Gastroesophageal sphincter (tissue), 4 donors: ENCODE data around the gene SLC19A3. TPM values are rescaled to one million over a fixed set of nuclear protein-coding genes. Genes with fewer than 3 reads are reported as not detected.
"Not testable (repeated sequence)": the region's sequence is repeated elsewhere in the genome, so short reads cannot be mapped to it uniquely, and the experiment has no call there.

Experiments used
- ATAC-seq: fragments of 150-250 bp; one replicate; pipeline ENCODE4 v1.9.1; 2016; ENCODE audit warnings: mild to moderate bottlenecking, moderate library complexity
- H3K27ac ChIP-seq, 4 donors: fragments of 200-600 bp; sonication (generic) in 3 of 4; 1 replicate in 3 of 4; 2 replicates in 1 of 4; pipeline ENCODE4 v1.5.1; 2016 to 2019
- H3K27me3 ChIP-seq: fragments of 200-600 bp; sonication (generic); one replicate; pipeline ENCODE4 v1.5.1; 2019
- H3K36me3 ChIP-seq, 2 donors: fragments of 200-600 bp; sonication (generic); one replicate each; pipeline ENCODE4 v1.5.1; 2019; ENCODE audit warnings: control low read depth in 1 of 2
- H3K4me1 ChIP-seq, 3 donors: fragments of 200-600 bp; sonication (generic); 1 replicate in 2 of 3; 2 replicates in 1 of 3; pipeline ENCODE4 v1.5.1; 2016 to 2019; ENCODE audit warnings: control low read depth in 2 of 3
- H3K4me3 ChIP-seq, 2 donors: fragments of 200-600 bp; sonication (generic); one replicate each; pipeline ENCODE4 v1.5.1; 2019; ENCODE audit warnings: mild to moderate bottlenecking in 1 of 2, moderate library complexity in 1 of 2
- H3K9me3 ChIP-seq, 3 donors: fragments of 200-600 bp; sonication (generic); one replicate each; pipeline ENCODE4 v1.5.1; 2017 to 2019; ENCODE audit warnings: control low read depth in 2 of 3
- CTCF ChIP-seq, 4 experiments: fragments of 200-600 bp in 2 of 4; fragments of 450-650 bp in 2 of 4; sonication (generic) in 1 of 4; IDR thresholded peaks; one replicate each; pipeline ENCODE4 v1.5.1; 2017 to 2019; ENCODE audit warnings: antibody characterized with exemption in 4 of 4, mild to moderate bottlenecking in 2 of 4, moderate library complexity in 2 of 4
- EP300 ChIP-seq: sonication (generic); formaldehyde crosslinking; IDR thresholded peaks from one replicate; pipeline ENCODE4 v1.6.1; 2017; ENCODE audit warnings: antibody characterized with exemption, mild to moderate bottlenecking
- POLR2A ChIP-seq, 2 donors: fragments of 450-650 bp; IDR thresholded peaks; one replicate each; pipeline ENCODE4 v1.6.1; 2017; ENCODE audit warnings: antibody characterized with exemption in 2 of 2, mild to moderate bottlenecking in 2 of 2, moderate library complexity in 1 of 2
- POLR2AphosphoS5 ChIP-seq: sonication (generic); formaldehyde crosslinking; IDR thresholded peaks from one replicate; pipeline ENCODE4 v1.6.1; 2017; ENCODE audit warnings: antibody characterized with exemption
- WGBS, 2 donors: methylation state at CpG; one replicate each; pipeline ENCODE4 v1.1.5; 2018; ENCODE audit warnings: low coverage in 1 of 2; 5-methylcytosine and 5-hydroxymethylcytosine counted together
- total RNA-seq, 4 donors: library from RNA; depleted of rRNA; stranded (reverse); fragments of >200 nt; gene quantifications; one replicate each; pipeline ENCODE4 v1.1.0, GENCODE V29; 2016

SLC19A3 gene
- total RNA-seq, 4 donors from 2014 or later: 0.69 to 3.5 (median 1.8) TPM; not detected in 1

- no peak for ATAC-seq
- TF ChIP-seq POLR2A (IDR thresholded peaks at IDR 0.05): no peak
- TF ChIP-seq POLR2AphosphoS5: no peak
- no peak for TF ChIP-seq EP300
- no peak for TF ChIP-seq CTCF (IDR thresholded peaks at IDR 0.05)
Measured at GRCh38 chr2:227728035-227728434, 10.2 kb upstream of the SLC19A3 start, which contains the start of gene SCYGR7. SCYGR7 (plus strand) TSS chr2:227728335; CDS start chr2:227728335, 0 bp downstream.

GRCh38 chr2:227724394-227725039 lies 6.7 kb upstream of the SLC19A3 start, which contains the start of gene SCYGR6:
SCYGR6 (minus strand) TSS chr2:227724757; CDS start chr2:227724757, 0 bp downstream.
- Histone ChIP-seq H3K9me3 (no peaks in the 10 kb centered on the region), H3K4me3 (no peak within 1 kb of the TSS), H3K36me3 (no peaks in the 10 kb centered on the region), H3K27ac (no peak within 1 kb of the TSS), H3K27me3 (peaks cover 4% of the 10 kb centered on the region), H3K4me1 (no peaks in the 10 kb centered on the region)
- no peak for ATAC-seq
- TF ChIP-seq EP300 (no peak), CTCF (IDR thresholded peaks at IDR 0.05) (no peak), POLR2AphosphoS5 (no peak)
- 86% methylated on average over 2 of the region's 15 CpGs; no CpG with 5 or more reads in 1 of the 2 donors for WGBS, 2 donors

More at GRCh38 chr2:227728035-227728434, 10.2 kb upstream of the SLC19A3 start, which contains the start of gene SCYGR7:
- Histone ChIP-seq H3K27me3 (peaks cover 4% of the 10 kb centered on the region), H3K36me3 (no peaks in the 10 kb centered on the region), H3K4me3 (no peak within 1 kb of the TSS), H3K9me3 (no peaks in the 10 kb centered on the region), H3K27ac (no peak within 1 kb of the TSS), H3K4me1 (no peaks in the 10 kb centered on the region)
- WGBS, 2 donors: 64 to 77% methylated on average over 1 to 2 of the region's 5 CpGs

- H3K4me1 ChIP-seq: peaks cover 0 to 12% (median 0%) of the 10 kb centered on the region in 3 donors
- not testable (repeated sequence) for H3K9me3 ChIP-seq, H3K4me3 ChIP-seq, H3K36me3 ChIP-seq, ATAC-seq, H3K27ac ChIP-seq, H3K27me3 ChIP-seq
- WGBS, 2 donors: 78 to 95% methylated on average over 4 to 6 of the region's 7 CpGs
Measured at GRCh38 chr2:227722821-227723220, 5.0 kb upstream of the SLC19A3 start.

GRCh38 chr2:227720680-227721079 lies 2.9 kb upstream of the SLC19A3 start:
- no peaks in the 10 kb centered on the region for H3K36me3 ChIP-seq
- no peak for ATAC-seq
- H3K27me3 ChIP-seq: no peaks in the 10 kb centered on the region
- no peak overlapping the region for H3K27ac ChIP-seq
- 86 to 98% methylated on average over 2 to 4 of the region's 4 CpGs for WGBS, 2 donors
- H3K4me3 ChIP-seq: no peak overlapping the region
- no peak for TF ChIP-seq POLR2A (IDR thresholded peaks at IDR 0.05)
- TF ChIP-seq CTCF (IDR thresholded peaks at IDR 0.05): no peak
- no peak for TF ChIP-seq EP300
- TF ChIP-seq POLR2AphosphoS5: no peak
- H3K9me3 ChIP-seq: no peaks in the 10 kb centered on the region
- peaks cover 0 to 21% (median 5%) of the 10 kb centered on the region in 3 donors for H3K4me1 ChIP-seq

- TF ChIP-seq POLR2AphosphoS5 (no peak), CTCF (IDR thresholded peaks at IDR 0.05) (no peak), POLR2A (IDR thresholded peaks at IDR 0.05) (no peak), EP300 (no peak)
- Histone ChIP-seq H3K4me3 (no peak overlapping the region), H3K9me3 (no peaks in the 10 kb centered on the region), H3K36me3 (no peaks in the 10 kb centered on the region), H3K27me3 (no peaks in the 10 kb centered on the region), H3K4me1 (peaks cover 0 to 21% (median 5%) of the 10 kb centered on the region in 3 donors), H3K27ac (no peak overlapping the region)
- 82 to 100% methylated on average over 4 of the region's 4 CpGs for WGBS, 2 donors
- ATAC-seq: no peak
Measured at GRCh38 chr2:227719641-227720040, 1.8 kb upstream of the SLC19A3 start.
